Activated CD4-positive, alpha-beta T cell treated with anti-CD3 and anti-CD28 coated beads for 1 hour (primary cell): ENCODE measurements around the gene PSMB8.
"Not testable (repeated sequence)": the region's sequence is repeated elsewhere in the genome, so short reads cannot be mapped to it uniquely, and the experiment has no call there.

Source experiments
- DNase-seq: peaks from one replicate; pipeline ENCODE4 v3.0.0-alpha.2; 2020

PSMB8 gene

DNA sequence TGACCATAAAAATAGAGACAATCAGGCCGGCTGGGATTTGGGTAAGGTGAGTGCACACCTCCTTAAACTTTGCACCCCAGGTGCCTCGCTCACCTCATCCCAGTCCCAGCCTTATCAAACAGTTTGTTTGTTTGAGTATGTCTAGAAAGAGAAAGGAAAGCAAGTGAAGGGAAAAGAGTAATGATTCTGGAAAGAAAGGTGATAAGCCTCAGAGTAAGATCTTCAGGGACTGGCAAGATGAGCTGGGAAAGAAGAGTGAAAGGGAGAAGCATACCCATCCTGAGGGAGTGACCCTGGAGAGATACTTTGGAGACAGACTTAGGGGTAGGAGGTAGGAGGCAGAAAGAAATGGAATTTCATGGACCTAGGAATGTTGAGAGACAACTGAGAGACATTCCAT, 7.0 kb downstream of the PSMB8 start:
- DNase-seq: no peak

GRCh38 chr6:32835167-32835893, 8.5 kb downstream of the PSMB8 start:
- no peak for DNase-seq

- no peak for DNase-seq
These were observed 10.2 kb downstream of the PSMB8 start for GRCh38 chr6:32833664-32834063.

GRCh38 chr6:32832535-32832934, 11.3 kb downstream of the PSMB8 start:
- no peak for DNase-seq

GRCh38 chr6:32830936-32831335, 12.9 kb downstream of the PSMB8 start:
- no peak for DNase-seq

- no peak for DNase-seq
These were observed 13.8 kb downstream of the PSMB8 start for GRCh38 chr6:32830017-32830416.

DNA sequence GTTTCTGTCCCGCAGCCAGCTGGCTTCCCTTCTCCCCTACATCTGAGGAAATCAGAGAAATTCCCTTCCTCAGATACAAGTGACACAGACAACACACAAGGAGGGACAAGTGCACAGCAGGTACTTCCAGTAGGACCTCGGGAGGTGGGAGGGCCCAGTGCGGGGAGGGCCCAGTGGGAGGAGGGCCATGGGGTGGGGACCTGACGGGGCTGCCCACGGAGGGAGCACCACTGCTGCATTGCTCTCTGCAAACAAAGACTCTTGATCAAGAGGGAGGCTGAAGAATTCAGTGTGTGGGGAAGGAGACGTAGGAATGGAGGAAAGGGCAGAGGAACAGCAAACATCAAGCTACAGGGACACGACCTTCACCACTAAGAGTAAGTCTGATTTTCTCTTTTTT, 14.4 kb downstream of the PSMB8 start:
- DNase-seq: no peak

GRCh38 chr6:32827025-32827424, 16.8 kb downstream of the PSMB8 start:
- no peak for DNase-seq

DNA sequence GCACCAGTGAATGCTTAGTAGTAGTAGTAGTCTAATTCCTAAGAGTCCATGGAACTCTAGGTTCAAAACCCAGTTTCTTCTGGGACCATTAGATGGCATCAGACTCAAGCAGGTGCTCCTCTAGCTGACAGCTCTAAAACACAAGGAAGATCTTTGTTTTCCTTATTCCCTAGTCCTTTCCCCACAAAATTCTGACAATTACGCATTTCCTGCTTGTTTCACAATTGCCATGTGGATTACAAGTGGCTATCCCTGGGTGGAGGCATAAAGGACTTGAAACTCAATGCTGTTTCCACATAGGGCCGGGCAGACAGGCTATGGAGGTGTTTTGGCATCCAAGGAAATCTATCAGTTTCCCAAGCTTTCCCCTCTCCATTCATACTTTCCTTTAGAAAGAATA, 17.9 kb downstream of the PSMB8 start:
- DNase-seq: no peak

GRCh38 chr6:32819729-32820128, 24.1 kb downstream of the PSMB8 start:
- DNase-seq: no peak

DNA sequence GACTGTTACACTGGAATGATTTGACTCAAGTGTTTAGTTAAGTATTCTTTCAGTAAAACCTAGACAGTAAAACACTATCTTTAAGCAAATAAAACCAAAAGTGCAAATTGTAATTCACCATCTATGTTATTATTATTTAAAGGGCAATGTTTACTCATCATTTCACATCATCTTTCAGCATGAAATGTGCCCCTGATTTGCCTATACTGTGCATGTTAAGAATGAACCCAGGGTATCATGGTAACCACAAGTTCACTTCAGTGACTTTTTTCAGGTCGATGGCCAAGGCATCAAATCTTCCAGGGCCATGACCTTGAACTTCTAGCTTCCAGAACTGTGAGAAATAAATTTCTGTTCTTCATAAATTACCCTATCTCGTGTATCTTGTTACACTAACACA, 25.0 kb downstream of the PSMB8 start:
- DNase-seq: no peak

DNA sequence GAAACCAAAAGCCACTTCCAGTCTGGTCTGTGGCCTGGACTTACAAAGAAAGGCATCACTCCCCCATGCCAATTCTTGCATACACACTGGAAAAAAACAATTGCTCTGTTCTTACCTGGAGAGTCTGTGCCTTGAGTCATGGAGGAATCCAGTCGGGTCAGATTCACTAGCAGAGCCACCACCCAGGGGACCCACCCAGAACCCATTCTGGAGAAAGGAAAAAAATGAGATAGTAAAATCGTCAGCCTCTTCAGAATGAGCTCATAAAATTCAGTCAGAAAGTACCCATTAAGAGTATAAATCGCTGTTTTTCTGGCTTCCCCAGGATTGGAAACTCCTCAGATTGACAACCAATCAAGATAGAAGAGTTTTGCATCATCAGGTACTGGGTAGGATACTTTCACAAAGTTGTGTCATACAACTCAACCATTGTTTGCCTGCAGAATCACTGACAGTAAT, 27.1 kb downstream of the PSMB8 start, which contains the start of gene HLA-DOB:
TSS of gene HLA-DOB (minus strand) at position 257 of the 459 bp plus-strand sequence. CDS start at position 206, 51 bp downstream.
- DNase-seq: no peak

GRCh38 chr6:32815996-32816395, 27.9 kb downstream of the PSMB8 start:
- DNase-seq: no peak

GRCh38 chr6:32815115-32815514, 28.7 kb downstream of the PSMB8 start:
- DNase-seq: no peak

DNA sequence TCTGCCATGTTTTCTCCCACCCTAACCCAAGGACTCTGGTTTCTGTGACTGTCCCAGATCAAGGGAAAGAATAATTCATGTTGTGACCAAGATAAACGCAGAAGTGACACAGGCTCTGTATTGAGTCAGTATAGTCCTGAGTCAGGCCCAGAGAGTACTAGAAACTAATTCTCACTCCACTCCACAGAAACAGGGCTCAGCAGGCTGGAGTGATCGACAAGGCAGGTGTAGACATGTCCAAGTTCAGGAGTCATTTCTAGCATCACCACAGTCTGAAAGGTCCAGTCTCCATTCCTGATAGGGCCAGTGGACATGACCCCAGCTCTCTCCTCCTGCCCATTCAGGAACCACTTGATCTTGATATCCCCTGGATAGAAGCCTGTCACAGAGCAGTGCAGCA, 29.7 kb downstream of the PSMB8 start:
- DNase-seq: no peak

DNA sequence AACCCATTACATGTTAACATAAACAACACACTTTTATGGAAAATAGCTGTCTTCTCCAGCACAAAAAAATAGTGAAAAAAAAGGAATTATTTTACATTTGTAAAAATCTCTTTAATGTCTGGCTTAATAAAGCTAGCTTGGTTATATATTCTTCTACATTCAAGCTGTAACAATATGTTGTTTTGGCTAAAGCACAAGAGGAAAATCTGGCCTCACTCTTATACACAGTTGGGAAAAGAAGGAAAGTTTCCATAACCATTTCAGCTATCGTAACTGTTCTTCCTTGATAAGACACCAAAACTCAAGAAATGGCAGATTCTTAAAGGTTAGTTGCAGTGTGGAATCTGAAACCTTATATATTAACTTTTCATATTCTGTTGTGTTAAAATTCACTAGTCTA, 34.7 kb downstream of the PSMB8 start:
- no peak for DNase-seq

DNA sequence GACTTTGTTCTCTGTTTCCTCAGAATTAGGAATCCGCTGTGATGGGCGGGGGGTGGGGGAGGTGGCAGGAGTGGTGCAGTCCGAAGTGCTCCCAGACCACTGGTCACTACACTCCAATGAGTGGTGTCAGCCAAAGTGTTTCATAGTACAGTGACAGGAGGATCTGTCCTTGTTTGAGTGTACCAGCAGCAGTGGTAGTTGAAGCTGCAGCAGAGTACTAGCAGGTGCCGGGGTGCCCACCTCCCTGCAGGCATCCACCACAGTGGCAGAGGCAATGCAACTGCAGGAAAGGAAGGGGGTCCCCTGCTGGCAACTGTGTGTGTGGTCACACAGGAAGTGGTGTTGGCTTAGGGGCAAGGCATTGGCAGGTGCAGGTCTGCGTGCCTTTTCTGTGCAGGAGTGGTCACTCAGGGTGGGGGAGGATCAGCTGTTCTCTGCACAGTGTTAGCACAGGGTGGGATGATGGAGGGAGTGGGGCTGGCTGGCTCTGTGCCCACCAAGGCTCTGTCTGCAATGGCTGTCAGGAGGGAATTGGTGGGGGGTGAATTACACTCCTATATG, 36.7 kb downstream of the PSMB8 start:
- no peak for DNase-seq

GRCh38 chr6:32805404-32805803, 38.4 kb downstream of the PSMB8 start:
- DNase-seq: not testable (repeated sequence)

DNA sequence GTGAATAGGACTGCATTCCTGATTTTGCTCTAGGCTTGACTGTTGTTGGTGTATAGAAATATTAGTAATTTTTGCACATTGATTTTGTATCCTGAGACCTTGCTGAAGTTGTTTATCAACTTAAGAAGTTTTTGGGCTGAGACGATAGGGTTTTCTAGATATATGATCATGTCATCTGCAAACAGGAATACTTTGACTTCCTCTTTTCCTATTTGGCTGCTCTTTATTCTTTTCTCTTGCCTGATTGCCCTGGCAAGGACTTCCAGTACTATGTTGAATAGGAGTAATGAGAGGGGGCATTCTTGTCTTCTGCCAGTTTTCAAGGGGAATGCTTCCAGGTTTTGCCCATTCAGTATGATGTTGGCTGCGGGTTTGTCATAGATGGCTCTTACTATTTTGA, 40.4 kb downstream of the PSMB8 start:
- DNase-seq: no peak

DNA sequence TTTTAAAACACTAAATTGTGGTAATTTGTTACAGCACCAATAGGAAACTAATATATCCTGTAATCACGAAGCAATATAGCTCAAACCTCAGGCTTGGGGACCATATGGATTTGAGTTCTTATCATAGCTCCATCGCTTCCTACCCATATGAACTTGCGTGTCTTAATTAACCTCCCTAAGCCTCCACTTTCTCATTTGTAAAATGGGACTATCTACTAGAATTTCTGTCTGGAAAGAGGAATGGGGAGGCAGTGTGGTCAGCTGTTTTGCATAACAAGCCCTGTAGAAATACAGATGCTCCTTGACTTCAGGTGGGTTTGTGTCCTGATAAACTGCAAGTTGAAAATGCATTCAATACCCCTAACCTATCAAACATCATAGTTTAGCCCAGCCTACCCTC, 44.1 kb downstream of the PSMB8 start:
- DNase-seq: no peak

DNA sequence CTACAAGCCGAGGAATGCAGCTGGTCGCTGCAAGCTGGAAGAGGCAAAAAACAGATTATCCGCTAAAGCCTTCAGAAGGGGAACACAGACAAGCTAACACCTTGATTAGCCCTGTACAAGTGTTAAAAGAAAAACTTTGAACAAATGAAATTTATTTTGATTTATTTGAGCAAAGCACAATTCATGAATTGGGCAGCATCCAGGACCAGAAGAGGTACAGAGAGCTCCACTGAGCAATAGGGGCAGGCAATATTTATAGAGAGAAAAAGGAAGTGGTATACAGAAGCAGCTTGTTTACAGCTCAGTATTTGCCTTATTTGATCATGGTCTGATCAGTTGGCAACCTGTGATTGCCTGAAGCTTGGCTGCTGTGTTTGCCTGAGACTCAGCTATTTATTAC, 44.7 kb downstream of the PSMB8 start:
- no peak for DNase-seq

GRCh38 chr6:32796848-32797776, 46.7 kb downstream of the PSMB8 start:
- DNase-seq: peak; percentile 68

- DNase-seq: no peak
These were observed 49.3 kb downstream of the PSMB8 start for GRCh38 chr6:32794510-32794909.
